Neural crest cell (in vitro differentiated cells): ENCODE results near the gene CYTH1. TPM values are rescaled to one million over a fixed set of nuclear protein-coding genes. Genes with fewer than 3 reads are reported as not detected.

Experiments used
- DNase-seq: peaks from one replicate; pipeline ENCODE4 v3.0.0; 2021; ENCODE audit warnings: low read depth, mixed read lengths, low spot score
- H3K27ac Mint-ChIP-seq: one replicate; pipeline ENCODE4 v1.8.0; 2021; ENCODE audit warnings: mild to moderate bottlenecking, mixed read lengths; ENCODE audit not compliant: unreplicated experiment
- H3K27me3 Mint-ChIP-seq: 2 replicates; pipeline ENCODE4 v1.8.0; 2021; ENCODE audit warnings: low read depth, mild to moderate bottlenecking, mixed read lengths
- H3K36me3 Mint-ChIP-seq: 2 replicates; pipeline ENCODE4 v1.8.0; 2021; ENCODE audit warnings: low read depth, mild to moderate bottlenecking, mixed read lengths
- H3K4me1 Mint-ChIP-seq: 2 replicates; pipeline ENCODE4 v1.8.0; 2021; ENCODE audit warnings: mixed read lengths
- H3K4me3 Mint-ChIP-seq: one replicate; pipeline ENCODE4 v1.8.0; 2021; ENCODE audit warnings: mild to moderate bottlenecking, mixed read lengths
- H3K9me3 Mint-ChIP-seq: 2 replicates; pipeline ENCODE4 v1.8.0; 2021; ENCODE audit warnings: mixed read lengths
- total RNA-seq: library from RNA; stranded (reverse); gene quantifications from 2 replicates; pipeline ENCODE4 v1.2.1, GENCODE V29; 2021
- TF ChIP-seq, protein P1 (sequence below): fragments of 200-600 bp; sonication (generic); conservative IDR thresholded peaks from 2 replicates; pipeline ENCODE4 v1.5.0; 2021; ENCODE audit warnings: antibody characterized with exemption, mild to moderate bottlenecking

The CYTH1 gene
- total RNA-seq, 1 donor from 2014 or later, result 26.8 TPM

DNA sequence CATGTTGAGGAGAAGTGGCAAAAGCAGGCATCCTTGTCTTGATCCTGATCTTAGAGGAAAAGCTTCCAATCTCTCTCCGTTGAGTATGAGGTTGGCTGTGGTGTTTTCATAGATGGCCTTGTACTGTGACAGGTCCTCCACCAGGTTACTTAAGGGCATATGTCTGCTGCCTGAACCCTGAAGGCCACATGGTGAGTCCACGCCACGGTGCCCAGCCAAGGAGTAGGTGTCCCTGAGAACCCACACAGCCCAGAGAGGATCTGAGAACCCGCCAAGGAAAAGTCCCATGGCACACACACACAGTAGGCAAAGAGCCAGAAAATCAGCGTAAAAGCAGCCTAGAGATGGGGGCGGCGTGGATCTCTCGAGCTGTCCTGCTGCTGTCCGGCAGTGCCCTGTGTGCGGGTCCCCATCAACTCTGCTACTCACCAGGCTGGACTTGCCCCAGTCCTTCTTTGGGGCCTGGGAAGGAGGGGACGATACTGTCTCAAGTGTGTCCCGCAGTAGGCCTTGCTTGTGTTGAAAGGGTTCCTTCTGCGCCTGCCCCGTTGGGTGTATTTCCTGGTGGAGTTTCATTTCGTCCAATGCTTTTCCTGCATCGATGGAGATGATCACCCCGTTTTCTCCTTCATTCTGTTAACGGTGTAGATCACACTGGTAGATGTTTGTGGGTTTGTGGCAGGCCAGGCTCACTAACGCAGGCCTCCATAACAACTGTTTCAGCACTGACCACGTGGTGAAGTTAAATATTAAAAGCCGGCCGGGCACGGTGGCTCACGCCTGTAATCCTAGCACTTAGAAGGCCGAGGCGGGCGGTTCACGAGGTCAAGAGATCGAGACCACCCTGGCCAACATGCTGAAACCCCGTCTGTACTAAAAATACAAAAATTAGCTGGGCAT lies 114.1 kb downstream of the CYTH1 start:
- Mint-ChIP-seq H3K36me3 (no peaks in the 10 kb centered on the region), H3K4me1 (peaks cover 19% of the 10 kb centered on the region), H3K4me3 (no peak overlapping the region), H3K27ac (no peak overlapping the region), H3K27me3 (no peaks in the 10 kb centered on the region), H3K9me3 (no peaks in the 10 kb centered on the region)
- no peak for DNase-seq
- TF ChIP-seq, protein P1, sequence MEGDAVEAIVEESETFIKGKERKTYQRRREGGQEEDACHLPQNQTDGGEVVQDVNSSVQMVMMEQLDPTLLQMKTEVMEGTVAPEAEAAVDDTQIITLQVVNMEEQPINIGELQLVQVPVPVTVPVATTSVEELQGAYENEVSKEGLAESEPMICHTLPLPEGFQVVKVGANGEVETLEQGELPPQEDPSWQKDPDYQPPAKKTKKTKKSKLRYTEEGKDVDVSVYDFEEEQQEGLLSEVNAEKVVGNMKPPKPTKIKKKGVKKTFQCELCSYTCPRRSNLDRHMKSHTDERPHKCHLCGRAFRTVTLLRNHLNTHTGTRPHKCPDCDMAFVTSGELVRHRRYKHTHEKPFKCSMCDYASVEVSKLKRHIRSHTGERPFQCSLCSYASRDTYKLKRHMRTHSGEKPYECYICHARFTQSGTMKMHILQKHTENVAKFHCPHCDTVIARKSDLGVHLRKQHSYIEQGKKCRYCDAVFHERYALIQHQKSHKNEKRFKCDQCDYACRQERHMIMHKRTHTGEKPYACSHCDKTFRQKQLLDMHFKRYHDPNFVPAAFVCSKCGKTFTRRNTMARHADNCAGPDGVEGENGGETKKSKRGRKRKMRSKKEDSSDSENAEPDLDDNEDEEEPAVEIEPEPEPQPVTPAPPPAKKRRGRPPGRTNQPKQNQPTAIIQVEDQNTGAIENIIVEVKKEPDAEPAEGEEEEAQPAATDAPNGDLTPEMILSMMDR, result no peak

DNA sequence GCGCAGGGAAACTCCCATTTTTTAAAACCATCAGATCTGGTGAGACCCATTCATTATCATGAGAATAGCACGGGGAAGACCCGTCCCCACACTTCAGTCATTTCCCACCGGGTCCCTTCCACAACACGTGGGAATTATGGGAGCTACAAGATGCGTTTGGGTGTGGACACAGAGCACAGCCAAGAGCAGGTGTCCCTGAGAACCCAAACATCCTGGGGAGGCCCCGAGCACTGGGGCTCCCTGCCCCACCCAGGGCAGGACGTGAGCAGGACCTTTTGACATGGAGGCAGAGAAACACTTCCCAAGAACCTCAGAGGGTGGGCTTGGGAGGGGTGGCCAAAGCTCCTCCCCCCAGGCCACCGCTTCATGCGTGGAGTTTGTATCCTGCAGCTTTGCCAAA lies 115.0 kb downstream of the CYTH1 start:
- no peak for DNase-seq
- H3K4me1 Mint-ChIP-seq, result peaks cover 19% of the 10 kb centered on the region
- no peaks in the 10 kb centered on the region for H3K36me3 Mint-ChIP-seq
- no peak overlapping the region for H3K27ac Mint-ChIP-seq
- H3K27me3 Mint-ChIP-seq, result no peaks in the 10 kb centered on the region
- H3K4me3 Mint-ChIP-seq, result no peak overlapping the region
- no peaks in the 10 kb centered on the region for H3K9me3 Mint-ChIP-seq
- TF ChIP-seq, protein P1, result no peak

DNA sequence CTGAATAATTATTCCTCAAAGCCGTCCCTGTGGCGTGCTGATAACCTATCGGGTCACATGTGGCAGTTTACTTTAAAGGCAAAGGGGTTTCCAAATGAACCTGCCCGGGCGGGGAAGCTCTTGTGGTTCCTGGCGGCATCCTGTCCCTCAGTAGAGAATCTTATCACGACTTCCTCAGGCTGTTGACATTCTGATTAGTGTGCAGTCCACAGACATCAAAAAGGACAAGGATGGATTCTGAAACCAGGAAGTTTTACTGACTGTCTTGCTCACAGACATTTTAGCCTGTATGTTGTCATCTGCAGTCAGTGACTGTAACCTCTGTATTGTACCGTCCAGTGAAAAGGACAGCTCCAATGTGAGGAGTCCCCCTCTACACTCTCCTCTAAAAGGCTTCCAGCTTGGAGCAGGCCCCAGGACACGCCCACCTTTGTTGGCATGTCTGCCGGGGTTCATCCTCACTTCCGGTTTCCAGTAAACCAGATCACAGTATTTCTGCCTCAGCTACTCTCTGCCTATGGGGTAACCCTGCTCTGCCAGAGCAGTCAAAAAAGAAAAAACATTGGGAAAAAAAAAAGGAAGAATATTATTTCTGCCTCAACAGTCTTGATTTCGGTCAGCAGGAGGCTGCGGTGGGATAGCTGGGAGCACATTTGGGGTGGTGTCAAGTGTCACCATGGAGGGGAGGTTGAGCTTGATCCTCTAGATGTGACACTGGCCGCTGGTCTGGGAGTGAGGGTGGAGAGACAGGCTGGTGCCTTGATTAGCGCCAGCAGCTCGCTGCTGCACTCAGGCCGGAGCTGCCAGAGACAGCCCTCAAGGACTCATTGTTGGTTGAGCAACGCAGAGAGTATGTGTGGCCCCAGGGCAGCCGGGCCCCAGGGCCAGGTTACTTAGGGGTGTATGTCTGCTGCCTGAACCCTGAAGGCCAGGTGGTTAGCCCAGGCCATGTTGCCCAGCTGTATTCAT lies 115.8 kb downstream of the CYTH1 start:
- no peak overlapping the region for H3K4me3 Mint-ChIP-seq
- H3K36me3 Mint-ChIP-seq, result no peaks in the 10 kb centered on the region
- TF ChIP-seq, protein P1, result no peak
- no peaks in the 10 kb centered on the region for H3K9me3 Mint-ChIP-seq
- no peak for DNase-seq
- no peak overlapping the region for H3K27ac Mint-ChIP-seq
- no peaks in the 10 kb centered on the region for H3K27me3 Mint-ChIP-seq
- peaks cover 14% of the 10 kb centered on the region for H3K4me1 Mint-ChIP-seq

DNA sequence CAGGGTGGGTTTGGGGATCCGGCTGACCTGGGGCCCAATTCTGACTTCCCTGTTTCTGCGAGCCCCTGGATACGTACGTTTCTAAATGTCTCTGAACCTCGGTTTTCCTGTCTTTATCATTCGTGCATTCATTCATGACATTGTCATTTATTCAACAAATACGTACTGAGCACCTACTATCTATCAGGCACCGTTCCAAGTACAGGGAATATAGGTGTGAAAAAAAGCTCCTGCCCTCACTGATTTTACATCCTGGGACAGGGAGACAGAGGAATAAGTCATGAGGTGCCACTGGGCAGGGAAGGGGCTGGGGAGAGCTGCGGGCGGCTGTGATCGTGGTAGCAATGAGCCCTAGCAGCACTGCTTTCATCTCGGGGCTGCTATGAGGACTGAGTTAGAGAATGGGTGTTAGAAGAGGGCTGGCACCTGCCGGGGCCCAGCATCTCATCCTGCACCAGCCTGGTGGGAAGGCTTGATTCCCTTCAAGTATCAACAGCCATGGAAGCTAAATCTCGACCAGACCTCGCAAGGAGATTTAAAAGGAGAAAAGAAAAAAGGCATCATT lies 116.6 kb downstream of the CYTH1 start:
- peaks cover 10% of the 10 kb centered on the region for H3K4me1 Mint-ChIP-seq
- TF ChIP-seq, protein P1, result no peak
- no peaks in the 10 kb centered on the region for H3K36me3 Mint-ChIP-seq
- no peak overlapping the region for H3K4me3 Mint-ChIP-seq
- H3K9me3 Mint-ChIP-seq, result no peaks in the 10 kb centered on the region
- no peak for DNase-seq
- no peak overlapping the region for H3K27ac Mint-ChIP-seq
- no peaks in the 10 kb centered on the region for H3K27me3 Mint-ChIP-seq
